C4-2B (cell line): ENCODE data around the gene MYBPC3.

Experiments used
- H3K27ac ChIP-seq: fragments of 450-650 bp; 2 replicates; pipeline ENCODE4 v1.5.1; 2017
- ZFX ChIP-seq: fragments of 450-650 bp; IDR thresholded peaks from 2 replicates; pipeline ENCODE4 v1.6.1; 2017
- TF ChIP-seq, protein P1 (sequence below): fragments of 450-650 bp; conservative IDR thresholded peaks from 2 replicates; pipeline ENCODE4 v1.5.1; 2017; ENCODE audit warnings: mild to moderate bottlenecking

The MYBPC3 gene

DNA sequence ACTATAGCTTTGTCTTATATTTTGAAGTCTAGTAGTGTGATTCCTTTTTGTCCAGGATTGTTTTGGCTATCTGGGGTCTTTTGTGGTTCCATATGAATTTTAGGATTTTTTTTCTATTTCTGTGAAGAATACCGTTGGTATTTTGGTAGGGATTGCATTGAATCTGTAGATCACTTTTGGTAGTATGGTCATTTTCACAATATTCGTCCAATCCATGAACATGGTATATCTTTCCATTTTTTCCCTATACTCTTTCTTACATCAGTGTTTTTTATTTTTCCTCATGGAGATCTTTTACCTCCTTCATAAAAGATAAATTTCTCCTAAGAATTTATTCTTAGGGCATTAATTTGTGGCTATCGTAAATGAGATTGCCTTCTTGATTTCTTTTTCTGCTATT lies 53.4 kb downstream of the MYBPC3 start:
- no peak for TF ChIP-seq ZFX
- TF ChIP-seq, protein P1, sequence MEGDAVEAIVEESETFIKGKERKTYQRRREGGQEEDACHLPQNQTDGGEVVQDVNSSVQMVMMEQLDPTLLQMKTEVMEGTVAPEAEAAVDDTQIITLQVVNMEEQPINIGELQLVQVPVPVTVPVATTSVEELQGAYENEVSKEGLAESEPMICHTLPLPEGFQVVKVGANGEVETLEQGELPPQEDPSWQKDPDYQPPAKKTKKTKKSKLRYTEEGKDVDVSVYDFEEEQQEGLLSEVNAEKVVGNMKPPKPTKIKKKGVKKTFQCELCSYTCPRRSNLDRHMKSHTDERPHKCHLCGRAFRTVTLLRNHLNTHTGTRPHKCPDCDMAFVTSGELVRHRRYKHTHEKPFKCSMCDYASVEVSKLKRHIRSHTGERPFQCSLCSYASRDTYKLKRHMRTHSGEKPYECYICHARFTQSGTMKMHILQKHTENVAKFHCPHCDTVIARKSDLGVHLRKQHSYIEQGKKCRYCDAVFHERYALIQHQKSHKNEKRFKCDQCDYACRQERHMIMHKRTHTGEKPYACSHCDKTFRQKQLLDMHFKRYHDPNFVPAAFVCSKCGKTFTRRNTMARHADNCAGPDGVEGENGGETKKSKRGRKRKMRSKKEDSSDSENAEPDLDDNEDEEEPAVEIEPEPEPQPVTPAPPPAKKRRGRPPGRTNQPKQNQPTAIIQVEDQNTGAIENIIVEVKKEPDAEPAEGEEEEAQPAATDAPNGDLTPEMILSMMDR, result no peak
- no peak overlapping the region for H3K27ac ChIP-seq

DNA sequence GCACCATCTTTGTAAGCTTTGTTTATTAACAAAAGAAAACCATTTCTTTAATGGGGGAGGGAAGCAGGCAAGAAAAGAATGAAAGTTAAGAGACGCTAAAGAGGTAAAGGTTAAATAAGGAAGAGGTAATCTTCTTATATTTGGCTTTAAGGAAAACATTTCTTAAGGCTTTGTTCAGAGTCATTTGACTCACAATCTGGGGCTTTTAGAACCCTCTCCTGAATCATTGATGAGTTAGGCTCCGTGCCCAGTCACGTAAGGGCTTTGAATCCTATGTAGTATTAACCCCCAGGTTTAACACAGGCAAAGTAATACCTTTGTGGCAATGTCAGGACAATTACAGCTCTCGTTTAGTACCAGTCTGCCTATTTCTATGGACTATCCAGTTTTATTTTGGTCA lies 56.5 kb downstream of the MYBPC3 start:
- TF ChIP-seq, protein P1, result no peak
- no peak for TF ChIP-seq ZFX
- H3K27ac ChIP-seq, result no peak overlapping the region

DNA sequence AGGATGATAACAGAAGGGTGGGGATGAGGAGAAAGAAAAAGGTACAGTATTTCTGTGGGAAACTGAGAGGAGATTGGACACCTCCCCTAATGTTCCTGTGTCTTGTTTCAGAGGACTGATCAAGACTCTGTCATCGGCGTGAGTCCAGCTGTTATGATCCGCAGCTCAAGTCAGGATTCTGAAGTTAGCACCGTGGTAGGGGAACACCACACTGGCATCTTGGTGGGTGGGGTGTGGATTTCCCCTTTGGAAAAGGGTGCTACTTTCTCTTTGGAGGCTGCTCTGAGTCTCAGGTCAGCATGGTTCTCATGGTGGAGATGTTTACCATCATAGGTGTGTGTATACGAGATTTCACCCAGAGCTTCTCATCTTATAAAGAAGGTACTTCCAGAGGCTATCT lies 57.1 kb downstream of the MYBPC3 start:
- TF ChIP-seq, protein P1, result no peak
- TF ChIP-seq ZFX, result no peak
- H3K27ac ChIP-seq, result no peak overlapping the region

DNA sequence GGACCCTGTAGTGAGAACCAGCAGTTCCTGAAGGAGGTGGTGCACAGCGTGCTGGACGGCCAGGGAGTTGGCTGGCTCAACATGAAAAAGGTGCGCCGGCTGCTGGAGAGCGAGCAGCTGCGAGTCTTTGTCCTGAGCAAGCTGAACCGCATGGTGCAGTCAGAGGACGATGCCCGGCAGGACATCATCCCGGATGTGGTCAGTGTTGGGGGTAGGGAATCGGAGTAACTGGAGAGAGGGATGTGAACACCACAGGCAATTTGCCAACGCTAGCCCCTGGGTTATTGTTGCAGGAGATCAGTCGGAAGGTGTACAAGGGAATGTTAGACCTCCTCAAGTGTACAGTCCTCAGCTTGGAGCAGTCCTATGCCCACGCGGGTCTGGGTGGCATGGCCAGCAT lies 62.6 kb downstream of the MYBPC3 start:
- H3K27ac ChIP-seq, result no peak overlapping the region
- no peak for TF ChIP-seq ZFX
- TF ChIP-seq, protein P1, result no peak

GRCh38 chr11:47288066-47288465 lies 64.4 kb downstream of the MYBPC3 start:
- TF ChIP-seq, protein P1, result no peak
- TF ChIP-seq ZFX, result no peak
- H3K27ac ChIP-seq, result no peak overlapping the region

- TF ChIP-seq ZFX, result no peak
- TF ChIP-seq, protein P1, result no peak
- H3K27ac ChIP-seq, result no peak overlapping the region
Observed at GRCh38 chr11:47285969-47286770, 66.3 kb downstream of the MYBPC3 start.

DNA sequence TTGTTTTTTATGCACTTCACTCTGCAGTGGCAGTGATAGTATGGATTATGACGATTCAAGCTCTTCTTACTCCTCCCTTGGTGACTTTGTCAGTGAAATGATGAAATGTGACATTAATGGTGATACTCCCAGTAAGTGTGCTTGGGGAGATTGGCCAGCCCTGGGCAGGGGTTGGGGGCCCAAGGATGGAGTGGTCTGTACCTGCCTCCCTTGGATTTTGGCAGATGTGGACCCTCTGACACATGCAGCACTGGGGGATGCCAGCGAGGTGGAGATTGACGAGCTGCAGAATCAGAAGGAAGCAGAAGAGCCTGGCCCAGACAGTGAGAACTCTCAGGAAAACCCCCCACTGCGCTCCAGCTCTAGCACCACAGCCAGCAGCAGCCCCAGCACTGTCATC lies 68.4 kb downstream of the MYBPC3 start:
- no peak overlapping the region for H3K27ac ChIP-seq
- TF ChIP-seq, protein P1, result no peak
- TF ChIP-seq ZFX, result no peak
